ENCODE results near the gene DPH2.
A peak's percentile ranks its signal among the peaks of the same experiment; 100 is the strongest.

Gene DPH2

DNA sequence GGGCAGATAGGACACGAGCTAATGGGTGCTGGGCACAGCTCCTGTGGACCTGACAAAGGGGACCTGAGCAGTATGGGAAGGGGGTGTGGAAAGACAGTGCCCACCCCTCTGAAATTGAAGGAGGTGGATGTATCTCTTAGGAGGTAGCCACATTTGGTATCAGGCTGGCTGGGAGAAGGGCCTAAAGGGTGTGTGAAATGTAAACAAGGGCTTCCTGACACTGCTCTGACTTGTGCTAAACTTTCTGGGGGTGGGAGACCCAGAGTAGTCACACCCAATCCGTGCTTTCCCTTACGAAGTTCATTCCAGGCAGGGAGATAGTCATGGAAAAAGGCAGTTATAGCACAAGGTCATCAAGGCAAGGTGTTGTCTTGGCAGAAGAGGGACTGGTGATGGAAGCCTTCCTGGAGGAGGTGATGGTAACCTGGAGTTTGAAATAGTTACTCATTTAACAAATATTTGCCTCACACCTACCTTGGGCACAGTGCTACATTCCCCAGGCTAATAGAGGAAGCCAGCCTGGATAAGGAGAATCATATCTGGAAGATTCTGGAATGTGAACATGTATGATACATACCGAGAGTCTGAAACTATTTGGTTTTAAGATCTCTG is 16.3 kb downstream of the DPH2 start:
- DNase-seq, result no peak

DNA sequence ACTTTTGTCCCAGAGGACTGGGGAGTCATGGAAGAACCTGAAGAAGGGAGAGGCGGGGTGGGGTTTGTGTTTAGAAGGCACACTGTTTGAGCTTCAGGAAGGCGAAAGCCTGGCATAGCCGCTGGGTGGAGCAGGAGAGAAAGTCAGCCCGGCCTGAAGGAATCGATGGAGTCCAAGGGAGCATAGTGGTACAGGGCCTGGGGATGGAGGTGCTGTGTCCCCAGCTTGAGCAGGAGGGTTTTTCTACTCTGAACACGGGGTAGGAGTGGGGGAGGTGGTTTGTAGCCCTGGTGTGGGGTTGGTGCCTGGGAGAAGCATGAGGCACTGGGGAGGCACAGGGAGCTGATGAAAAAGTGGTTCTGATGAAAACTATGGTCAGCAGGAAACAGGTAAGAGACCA is 16.9 kb downstream of the DPH2 start:
- DNase-seq, result no peak

DNA sequence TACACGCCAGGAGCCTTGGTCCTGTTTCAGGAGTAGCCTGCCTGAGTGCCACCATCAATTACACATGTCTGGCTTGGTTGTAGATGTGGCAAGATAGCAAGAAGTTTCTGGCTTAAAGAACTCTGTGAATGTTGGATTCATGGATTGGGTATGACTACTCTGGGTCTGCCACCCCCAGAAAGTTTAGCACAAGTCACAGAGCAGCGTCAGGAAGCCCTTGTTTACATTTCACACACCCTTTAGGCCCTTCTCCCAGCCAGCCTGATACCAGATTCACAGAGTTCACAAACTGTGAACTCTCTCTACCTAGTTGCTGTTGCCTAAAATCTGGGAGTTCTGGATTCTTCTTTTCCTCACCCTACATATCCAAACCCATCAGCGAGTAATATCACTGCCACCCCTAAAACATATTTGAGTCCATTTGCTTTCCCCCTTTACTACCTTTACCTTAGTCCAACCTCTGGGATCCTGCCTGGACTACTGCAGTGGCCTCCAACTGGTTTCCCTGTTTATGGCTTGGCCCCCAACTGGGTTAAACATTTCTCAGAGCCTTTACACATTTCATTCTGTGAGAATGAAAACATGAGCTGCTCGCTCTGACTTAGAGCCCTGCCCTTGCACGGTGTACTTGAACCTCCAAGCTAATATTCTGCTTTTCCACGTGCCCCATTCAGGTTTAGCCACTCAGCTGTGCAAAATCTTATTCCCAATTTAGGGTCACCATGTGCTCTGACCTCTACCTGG is 17.5 kb downstream of the DPH2 start:
- no peak for DNase-seq

DNA sequence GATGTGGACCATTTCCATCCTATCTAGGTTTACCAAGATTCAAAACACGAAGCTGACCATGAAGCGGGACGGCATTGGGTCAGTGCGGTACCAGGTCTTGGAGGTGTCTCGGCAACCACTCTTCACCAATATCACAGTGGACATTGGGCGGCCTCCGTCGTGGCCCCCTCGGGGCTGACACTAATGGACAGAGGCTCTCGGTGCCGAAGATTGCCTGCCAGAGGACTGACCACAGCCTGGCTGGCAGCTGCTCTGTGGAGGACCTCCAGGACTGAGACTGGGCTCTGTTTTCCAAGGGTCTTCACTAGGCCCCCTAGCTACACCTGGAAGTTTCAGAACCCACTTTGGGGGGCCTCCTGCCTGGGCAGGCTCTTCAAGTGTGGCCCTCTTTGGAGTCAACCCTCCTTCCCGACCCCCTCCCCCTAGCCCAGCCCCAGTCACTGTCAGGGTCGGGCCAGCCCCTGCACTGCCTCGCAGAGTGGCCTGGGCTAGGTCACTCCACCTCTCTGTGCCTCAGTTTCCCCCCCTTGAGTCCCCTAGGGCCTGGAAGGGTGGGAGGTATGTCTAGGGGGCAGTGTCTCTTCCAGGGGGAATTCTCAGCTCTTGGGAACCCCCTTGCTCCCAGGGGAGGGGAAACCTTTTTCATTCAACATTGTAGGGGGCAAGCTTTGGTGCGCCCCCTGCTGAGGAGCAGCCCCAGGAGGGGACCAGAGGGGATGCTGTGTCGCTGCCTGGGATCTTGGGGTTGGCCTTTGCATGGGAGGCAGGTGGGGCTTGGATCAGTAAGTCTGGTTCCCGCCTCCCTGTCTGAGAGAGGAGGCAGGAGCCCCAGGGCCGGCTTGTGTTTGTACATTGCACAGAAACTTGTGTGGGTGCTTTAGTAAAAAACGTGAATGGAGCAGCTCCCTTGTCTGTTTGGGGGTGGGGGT is 20.7 kb downstream of the DPH2 start:
- no peak for DNase-seq

DNA sequence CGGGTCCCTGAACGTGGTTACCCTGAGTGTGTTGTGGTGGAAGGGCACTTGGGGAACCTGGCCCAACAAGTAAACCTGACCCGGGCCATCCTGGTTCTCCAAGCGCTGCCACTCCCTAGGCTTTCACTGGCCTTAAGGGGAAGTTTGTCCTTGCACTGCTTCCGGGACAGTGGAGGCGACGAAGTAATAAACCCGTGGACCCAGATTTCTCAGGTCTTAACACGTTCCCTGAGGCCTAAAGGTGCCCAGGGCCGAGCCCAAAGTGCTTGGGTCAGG is 21.3 kb downstream of the DPH2 start:
- no peak for DNase-seq

DNA sequence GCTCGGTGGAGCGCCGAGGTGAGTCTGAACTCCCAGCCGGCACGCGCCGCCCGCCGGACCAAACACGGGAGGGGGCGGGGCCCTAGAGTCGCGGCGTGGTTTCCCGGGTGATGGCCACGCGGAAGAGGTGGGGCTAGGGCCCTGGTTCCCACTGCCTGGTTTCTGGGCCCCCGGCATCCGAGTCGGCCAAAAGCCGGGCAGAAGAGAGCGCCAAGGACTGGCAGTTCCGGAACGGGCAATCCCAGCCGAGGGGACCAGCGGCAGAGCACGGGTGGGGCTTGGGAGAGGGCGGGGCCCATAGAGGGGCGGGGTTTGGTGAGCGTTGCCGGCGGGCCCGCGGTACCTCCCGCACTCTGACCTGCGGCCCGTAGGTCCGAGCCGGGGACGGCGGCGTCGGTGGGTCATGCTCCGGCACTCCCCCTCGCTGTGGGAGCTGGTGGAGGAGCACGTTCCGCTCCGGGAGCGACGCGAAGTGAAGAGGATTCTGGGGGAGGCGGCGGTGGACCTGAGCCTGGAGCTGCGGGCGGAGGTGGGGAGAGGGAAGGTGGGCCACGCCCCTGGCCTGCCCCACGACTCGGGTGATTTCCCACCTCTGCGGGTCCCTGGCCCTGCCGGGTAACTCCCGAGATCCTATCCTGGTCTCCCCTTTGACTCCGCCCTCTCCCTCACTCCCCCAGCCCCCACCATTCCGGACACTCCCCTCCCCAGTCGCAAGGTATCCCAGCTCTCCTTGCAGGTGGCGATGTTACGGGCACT is 21.8 kb downstream of the DPH2 start, which contains the start of gene CCDC24:
Gene CCDC24 (plus strand): TSS at position 124 of the 756 bp plus-strand sequence. CDS start 280 bp downstream, at position 404.
- peak; percentile 77 to 90 (median 89) for DNase-seq

DNA sequence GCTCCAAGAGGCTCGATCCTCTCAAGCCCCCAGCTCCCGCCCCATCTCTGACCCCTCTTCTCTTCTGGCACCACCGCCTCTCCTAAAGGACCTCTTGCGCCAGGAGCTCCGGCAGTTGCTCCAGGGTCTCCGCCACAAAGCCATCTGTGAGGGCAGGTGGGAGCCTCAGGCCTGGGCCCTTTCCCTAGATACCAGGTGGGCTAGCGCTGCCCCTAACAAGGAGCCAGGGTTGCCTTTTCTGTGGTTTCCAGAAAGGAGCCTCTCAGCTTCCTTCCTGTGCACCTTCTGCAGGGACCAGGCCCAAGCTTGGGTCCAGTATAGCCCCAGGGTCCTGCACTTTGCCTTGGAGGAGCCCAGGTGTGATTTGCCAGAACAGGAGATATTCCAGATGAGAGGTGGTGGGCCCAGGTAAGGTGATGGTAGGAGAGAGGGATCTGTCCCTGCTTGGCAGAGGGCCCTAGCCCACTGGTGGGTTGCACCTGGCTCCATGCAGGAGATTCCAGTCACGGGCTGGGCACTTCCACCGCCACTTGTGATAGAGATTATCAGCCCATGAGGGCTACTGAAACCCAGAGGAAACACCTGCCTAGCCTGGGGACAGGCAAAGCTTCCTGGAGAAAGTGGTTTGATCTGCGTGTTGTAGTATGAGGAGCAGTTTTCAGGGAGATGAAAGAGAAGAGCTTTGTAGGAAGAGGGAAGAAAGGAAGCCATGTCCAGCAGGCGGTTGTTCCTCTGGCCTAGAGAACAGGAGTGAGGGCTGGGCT is 22.6 kb downstream of the DPH2 start:
- DNase-seq, result no peak

DNA sequence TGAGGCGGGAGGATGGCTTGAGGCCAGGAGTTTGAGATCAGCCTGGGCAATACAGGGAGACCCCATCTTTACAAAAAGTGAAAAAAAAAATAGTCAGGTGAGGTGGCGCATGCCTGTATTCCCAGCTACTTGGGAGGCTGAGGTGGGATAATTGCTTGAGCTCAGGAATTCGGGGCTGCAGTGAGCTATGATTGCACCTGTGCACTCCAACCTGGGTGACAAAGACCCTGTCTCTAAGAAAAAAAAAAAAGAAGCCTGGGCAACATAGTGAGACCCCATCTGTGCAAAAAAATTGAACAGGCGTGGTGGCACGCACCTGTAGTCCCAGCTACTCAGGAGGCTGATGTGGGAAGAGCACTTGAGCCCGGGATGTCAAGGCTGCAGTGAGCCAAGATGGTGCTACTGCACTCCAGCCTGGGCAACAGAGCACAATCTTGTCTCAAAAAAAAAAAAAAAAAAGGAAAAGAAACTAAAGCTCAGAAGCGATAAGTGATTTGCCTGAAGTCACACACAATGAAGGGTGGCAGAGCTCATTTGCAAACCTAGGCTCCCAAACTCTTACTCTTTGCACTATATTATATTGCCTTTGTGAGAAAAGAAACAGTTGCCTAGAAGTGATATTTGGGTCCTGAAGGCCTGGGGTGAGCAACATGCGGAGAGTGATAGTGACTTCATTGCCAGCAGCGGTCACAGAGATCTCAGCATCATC is 23.6 kb downstream of the DPH2 start:
- DNase-seq, result no peak

DNA sequence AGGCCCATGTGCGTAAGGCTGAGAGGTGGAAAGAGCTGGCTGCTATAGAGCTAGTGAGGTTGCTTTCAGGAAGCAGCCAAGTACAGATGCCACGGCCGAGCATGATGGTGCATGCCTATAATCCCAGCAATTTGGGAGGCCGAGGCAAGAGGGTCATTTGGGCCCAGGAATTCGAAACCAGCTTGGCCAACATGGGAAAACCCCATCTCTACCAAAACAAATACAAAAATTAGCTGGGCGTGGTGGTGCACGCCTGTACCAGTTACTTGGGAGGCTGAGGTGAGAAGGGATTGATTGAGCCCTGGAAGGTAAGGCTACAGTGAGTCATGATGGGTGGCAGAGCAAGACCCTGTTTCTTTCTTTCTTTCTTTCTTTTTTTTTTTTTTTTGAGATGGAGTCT is 24.3 kb downstream of the DPH2 start:
- DNase-seq, result no peak

DNA sequence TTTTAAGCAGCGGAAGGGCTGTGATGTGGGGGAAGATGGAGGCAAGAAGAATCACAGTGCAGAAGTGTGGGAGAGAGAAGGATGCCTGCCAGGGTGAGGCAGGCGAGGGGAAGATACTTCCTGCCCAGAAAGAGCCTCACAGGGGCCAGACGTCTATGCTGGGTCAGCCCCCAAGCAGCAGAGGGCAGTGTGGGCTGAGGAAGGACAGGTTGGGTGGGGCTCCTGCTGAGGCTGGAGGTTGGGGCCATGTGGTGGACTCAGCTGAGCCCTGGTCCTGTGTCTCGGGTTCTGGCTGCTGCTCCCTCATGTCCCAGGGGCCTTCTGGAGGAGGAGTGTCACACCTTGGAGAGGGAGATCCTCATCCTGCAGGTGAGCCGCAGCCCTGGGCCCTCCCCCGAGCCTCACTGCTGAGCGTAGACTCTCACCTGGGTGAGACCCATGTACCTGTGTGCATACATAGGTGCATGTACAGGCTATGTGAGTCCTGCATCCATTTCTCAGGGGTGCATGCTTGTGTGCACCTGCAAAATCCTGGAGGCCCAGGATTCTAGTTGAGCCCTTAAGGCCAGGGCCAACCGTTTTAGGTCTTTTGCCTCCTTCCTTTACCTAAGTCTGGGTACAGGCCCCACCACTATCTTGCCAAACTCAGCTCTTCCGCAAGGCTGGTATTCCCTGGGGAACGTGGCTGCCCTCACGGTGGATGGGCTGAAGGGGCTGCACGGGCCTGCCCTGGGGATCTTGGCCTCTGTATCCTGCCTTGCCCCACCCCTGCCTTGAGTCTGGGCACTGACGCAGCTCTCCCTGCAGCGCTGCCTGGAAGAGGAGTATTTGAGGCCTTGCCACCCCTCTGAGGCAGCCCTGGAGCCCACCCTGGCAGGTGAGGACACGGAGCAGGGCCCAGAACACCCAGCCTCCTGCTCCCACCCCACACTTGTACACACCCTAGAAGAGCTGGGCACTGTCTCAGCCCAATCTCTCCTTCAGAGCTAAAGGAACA is 25.3 kb downstream of the DPH2 start:
- peak in 1 of 3 donors; percentile 20 for DNase-seq

DNA sequence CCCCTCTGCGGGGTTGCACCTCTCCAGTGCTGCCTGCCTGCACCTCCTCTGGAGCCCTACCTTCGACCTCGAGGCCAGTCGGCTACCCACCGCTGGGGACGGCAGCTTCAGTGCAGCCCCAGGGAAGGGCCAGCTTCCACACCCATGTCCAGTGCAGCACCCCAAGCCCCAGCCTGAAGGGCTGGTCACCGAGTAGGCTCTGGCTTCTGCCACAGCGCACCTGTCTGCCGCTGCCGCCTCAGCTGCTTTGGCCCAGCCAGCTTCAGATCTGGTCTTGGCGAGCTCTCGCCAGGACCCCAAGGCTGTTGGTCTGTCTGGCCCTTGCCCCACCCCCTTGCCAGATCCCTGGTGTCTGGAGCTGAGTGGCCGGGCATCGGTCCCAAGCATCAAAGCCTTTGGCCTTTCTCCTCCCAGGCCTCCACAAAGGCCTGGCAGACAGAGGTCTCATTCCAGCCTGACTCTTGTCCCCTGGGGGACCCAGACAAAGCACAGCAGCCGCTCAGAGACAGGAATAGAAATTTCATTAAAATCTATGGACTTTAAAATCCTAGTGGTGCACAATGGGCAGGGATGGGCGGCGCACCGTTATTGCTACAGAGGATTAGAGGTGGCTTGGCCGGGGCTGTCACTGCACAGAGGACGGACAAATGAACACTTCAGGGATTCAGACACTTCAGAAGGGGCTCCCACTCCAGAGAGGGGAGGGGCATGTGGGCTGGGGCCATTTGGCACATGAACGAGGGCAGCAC is 26.3 kb downstream of the DPH2 start:
- DNase-seq, result no peak

DNA sequence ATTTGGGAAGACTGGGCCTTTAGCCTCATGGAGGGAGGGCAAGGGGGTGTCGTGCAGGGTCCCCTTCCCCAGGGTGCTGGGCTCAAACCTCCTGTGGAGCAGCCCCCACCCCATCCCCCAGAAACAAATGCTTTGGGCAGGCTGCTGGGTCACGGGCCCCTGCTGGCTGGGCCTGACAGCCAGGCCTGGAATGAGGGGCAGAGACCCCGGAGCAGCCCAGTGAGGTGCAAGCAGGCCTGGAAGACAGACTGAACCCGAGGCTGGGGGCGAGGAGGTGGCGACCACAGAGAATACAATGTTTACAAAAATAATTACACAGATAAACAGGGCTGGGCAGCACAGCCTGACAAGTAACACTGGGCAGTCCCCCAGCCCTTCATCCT is 26.9 kb downstream of the DPH2 start:
- no peak for DNase-seq

DNA sequence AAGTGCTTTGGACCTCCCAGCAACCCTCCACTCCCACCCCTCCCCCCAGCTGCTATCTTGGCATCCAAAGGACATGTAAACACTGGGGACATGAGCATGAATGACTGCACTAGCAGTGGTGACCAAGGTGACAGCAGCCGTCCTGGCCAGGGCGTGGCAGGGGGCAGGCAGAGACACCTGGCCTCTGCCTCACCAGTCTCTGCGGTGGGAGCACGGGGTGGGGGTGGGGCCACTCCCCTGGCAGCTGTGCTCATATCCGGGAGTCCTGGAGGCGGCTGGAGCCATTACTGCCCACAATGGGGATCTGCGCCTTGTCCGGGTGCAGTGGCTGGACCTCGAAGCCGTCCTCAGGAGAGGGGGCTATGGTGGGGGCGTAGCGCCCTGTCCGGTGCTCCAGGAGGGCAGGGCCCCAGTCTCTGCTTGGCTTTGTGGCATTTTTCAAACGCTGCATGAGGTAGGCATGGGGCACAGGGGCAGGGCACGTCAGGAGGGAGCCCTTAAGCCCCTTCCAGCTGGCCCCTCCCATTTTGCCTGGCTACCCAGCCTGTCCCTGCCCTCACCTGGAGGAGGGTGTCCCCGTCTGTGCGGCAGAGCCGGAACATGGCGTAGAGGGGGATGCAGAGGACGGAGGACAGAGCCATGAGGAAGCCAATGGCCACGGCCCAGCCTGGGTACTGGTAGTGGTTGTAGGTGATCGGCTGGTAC is 27.6 kb downstream of the DPH2 start:
- DNase-seq, result no peak

DNA sequence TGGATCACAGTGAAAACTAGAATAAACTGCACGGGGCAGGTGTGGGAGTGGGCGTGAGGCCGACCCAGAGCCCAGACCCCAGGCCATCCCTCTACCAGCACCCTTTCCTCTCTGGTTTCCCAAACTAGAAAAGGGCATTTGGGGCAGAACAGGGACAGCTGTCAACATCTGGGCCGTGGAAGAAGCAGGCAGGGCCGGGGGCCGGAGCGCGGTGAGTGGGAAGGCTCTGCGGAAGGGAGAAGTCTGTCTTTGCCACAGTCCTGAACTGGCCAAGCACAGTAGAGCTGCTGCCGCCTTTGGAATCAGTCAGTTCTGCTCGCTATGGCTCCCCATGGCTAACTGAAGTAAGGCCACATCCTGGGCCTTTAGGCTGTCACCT is 28.2 kb downstream of the DPH2 start:
- no peak for DNase-seq

DNA sequence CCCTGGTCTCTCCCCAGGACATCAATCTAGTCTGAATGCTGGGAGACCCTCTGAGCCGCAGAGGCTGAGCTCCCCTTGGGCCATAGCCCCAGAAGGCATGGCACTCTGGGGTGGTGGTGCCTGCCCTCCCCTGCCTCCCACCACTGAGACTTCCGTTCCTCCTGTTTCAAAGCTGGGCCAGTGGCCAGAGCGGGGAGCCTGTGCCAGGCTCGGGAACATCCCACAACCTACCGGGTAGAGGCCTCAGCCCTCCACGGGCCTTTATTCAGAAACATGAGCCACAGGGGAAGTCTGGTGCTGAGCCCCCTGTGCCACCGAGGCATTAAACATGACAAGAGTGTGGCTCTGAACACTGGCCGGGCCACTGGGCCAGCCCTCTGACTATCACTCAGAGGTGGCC is 29.6 kb downstream of the DPH2 start:
- DNase-seq, result no peak

DNA sequence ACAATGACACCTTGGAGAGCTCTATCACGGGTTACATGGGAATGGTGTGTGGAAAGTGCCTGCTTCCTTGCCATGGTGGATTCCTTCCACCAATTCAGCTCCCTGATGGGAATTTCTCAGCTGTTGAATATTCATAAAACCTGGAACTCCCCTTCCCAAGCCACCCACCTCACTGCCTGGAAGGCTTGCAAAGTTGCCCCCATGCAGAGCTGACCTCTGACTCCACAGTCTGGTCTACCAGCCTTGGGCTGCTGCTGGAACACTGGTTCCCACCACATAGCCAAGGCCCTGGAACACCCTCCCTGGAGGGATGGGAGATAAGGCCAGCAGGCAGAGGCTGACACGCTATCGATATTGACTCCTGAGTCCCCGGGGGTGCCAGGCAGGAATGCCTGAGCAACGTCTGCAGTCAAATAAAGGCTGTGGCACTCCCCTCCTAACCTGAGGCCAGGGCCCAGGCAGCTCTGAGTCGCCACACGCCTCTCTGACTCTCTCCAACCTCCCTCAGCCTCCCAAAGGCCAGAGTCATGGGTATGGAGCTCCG is 30.4 kb downstream of the DPH2 start:
- no peak for DNase-seq

DNA sequence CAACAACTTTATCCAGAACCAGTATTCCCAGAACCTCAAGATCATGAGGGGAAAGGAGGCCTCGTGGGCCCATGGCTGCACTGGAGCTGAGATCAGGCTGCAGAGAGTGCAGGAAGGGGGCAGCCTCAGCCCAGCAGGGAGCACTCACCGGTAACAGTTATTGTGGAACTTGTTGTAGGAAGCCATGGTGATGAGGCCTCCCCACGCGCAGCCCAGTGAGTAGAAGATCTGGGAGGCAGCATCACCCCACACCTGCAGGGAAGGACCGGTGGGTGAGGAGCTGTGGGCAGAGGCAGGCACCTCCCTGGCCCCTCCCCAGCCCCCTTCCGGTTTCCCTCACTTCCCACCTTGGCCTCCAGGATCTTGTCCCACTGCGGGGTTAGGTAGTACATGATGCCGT is 32.4 kb downstream of the DPH2 start:
- DNase-seq, result no peak

DNA sequence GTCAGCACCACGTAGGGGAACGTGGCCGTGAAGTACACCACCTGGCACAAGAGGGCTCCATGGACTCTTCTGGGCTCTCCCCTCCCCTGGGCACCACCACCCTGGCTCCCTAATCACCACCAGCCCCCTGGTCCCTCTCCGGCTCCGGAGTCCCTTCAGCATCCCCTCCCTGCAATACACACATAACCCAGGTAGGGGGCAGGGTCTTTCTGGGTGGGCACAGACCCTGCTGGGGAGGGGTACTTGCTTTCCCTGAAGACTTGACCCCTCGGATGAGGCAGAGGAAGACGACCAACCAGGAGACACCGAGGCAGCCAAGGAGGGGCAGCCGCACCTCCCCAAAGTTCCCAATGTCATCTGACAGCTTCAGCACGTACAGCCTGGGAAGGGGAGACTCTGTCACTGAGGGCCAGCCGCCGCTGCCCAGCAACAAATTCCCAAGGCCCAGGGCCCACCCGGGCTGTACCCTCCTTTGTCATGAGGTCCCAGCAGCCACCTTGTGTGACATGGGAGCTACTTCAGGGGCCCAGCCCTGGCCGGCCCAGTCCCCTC is 32.9 kb downstream of the DPH2 start:
- no peak for DNase-seq
